NCI-H69 (cell line): ENCODE measurements around the gene CRCP.

Source experiments
- DNase-seq: peaks from one replicate; lab custom pipeline; 2025; lab: John Stamatoyannopoulos, UW

Gene CRCP

GRCh38 chr7:66189695-66190503 lies 75.3 kb downstream of the CRCP start:
- DNase-seq = no peak

GRCh38 chr7:66190504-66190857 lies 75.8 kb downstream of the CRCP start:
- DNase-seq = no peak

- DNase-seq = no peak
Observed at GRCh38 chr7:66193146-66193725, 78.6 kb downstream of the CRCP start.

GRCh38 chr7:66198469-66198868 lies 83.8 kb downstream of the CRCP start:
- DNase-seq = no peak

GRCh38 chr7:66198956-66199355 lies 84.3 kb downstream of the CRCP start:
- no peak for DNase-seq

- no peak for DNase-seq
Observed at GRCh38 chr7:66202441-66202840, 87.8 kb downstream of the CRCP start.
